Epithelial cell of proximal tubule (primary cell): ENCODE measurements around the gene GPC5. TPM values are rescaled to one million over a fixed set of nuclear protein-coding genes. Genes with fewer than 3 reads are reported as not detected.

Source experiments
- DNase-seq: peaks from one replicate; pipeline ENCODE4 v3.0.0-alpha.2; 2011; ENCODE audit warnings: low read depth
- H3K4me3 ChIP-seq: 2 replicates; pipeline ENCODE4 v1.5.1; 2011; ENCODE audit warnings: low read depth, mild to moderate bottlenecking, low read length
- total RNA-seq: library from RNA; depleted of rRNA; stranded (reverse); fragments of >200 nt; gene quantifications from 2 replicates; pipeline ENCODE4 v1.2.3, GENCODE V29; 2015
- TF ChIP-seq, protein P1 (sequence below): conservative IDR thresholded peaks from 2 replicates; pipeline ENCODE4 v1.5.1; 2012; ENCODE audit warnings: low read depth, mild to moderate bottlenecking, low read length

The GPC5 gene
- total RNA-seq, 1 donor from 2014 or later = not detected

DNA sequence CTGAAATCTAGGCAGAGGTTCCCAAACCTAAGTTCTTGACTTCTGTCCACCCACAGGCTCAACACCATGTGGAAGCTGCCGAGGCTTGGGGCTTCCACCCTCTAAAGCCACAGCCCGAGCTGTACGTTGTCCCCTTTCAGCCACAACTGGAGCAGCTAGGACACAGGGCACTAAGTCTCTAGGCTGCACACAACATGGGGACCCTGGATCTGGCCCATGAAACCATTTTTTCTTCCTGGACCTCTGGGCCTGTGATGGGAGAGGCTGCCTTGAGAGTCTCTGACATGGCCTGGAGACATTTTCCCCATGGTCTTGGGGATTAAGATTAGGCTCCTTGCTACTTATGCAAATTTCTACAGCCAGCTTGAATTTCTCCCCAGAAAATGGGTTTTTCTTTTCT lies 118.4 kb downstream of the GPC5 start:
- no peak for DNase-seq
- TF ChIP-seq, protein P1, sequence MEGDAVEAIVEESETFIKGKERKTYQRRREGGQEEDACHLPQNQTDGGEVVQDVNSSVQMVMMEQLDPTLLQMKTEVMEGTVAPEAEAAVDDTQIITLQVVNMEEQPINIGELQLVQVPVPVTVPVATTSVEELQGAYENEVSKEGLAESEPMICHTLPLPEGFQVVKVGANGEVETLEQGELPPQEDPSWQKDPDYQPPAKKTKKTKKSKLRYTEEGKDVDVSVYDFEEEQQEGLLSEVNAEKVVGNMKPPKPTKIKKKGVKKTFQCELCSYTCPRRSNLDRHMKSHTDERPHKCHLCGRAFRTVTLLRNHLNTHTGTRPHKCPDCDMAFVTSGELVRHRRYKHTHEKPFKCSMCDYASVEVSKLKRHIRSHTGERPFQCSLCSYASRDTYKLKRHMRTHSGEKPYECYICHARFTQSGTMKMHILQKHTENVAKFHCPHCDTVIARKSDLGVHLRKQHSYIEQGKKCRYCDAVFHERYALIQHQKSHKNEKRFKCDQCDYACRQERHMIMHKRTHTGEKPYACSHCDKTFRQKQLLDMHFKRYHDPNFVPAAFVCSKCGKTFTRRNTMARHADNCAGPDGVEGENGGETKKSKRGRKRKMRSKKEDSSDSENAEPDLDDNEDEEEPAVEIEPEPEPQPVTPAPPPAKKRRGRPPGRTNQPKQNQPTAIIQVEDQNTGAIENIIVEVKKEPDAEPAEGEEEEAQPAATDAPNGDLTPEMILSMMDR = no peak
- H3K4me3 ChIP-seq = no peak overlapping the region

DNA sequence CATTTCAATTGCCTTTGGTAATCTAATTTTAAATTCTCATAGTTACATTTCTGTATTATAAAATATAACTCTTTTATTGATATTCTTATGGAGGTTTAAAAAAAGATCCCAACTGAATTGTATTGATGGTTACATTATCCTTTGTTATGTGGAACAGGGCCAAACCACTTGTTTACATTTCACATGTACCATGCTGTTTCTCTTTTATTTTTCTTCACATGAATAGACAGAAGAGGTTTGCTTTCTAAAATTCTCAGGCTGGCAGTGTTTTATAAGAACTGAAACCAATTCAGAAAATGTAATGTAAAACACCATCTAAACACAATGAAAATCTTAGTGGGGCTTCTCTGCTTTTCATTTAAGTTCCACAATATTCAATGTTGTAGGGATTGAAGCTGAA lies 122.5 kb downstream of the GPC5 start:
- H3K4me3 ChIP-seq = no peak overlapping the region
- TF ChIP-seq, protein P1 = no peak
- no peak for DNase-seq

DNA sequence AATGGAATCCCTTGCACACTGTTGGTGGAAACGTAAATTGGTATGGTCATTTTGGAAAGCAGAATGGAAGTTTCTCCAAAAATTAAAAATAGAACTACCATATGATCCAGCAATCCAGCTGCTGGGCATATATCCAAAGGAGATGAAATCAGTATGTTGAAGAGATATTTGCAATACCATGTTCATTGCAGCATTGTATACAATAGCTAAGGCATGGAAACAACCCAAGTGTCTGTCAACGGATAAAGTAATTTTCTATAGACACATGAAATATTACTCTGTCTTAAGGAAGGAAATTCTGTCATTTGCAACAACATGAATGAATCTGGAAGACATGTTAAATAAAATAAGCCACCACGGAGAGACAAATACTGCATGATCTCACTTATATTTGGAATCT lies 124.7 kb downstream of the GPC5 start:
- DNase-seq = no peak
- TF ChIP-seq, protein P1 = no peak
- no peak overlapping the region for H3K4me3 ChIP-seq

DNA sequence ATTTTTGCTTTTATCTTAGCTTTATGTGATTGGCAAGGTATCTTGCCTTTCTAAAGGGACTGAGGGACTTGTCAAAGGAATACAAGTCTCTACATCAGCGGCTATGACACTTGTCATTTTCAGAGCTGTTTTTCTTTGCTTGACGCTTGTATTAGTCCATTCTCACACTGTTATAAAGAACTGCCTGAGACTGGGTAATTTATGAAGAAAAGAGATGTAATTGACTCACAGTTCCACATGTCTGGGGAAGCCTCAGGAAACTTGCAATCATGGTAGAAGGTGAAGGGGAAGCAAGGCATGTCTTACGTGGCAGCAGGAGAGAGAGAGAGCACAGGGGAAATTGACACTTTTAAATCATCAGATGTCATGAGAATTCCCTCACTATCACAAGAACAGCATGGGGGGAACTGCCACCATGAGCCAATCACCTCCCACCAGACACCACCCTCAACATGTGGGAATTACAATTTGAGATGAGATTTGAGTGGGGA lies 128.2 kb downstream of the GPC5 start:
- no peak overlapping the region for H3K4me3 ChIP-seq
- TF ChIP-seq, protein P1 = no peak
- DNase-seq = no peak

DNA sequence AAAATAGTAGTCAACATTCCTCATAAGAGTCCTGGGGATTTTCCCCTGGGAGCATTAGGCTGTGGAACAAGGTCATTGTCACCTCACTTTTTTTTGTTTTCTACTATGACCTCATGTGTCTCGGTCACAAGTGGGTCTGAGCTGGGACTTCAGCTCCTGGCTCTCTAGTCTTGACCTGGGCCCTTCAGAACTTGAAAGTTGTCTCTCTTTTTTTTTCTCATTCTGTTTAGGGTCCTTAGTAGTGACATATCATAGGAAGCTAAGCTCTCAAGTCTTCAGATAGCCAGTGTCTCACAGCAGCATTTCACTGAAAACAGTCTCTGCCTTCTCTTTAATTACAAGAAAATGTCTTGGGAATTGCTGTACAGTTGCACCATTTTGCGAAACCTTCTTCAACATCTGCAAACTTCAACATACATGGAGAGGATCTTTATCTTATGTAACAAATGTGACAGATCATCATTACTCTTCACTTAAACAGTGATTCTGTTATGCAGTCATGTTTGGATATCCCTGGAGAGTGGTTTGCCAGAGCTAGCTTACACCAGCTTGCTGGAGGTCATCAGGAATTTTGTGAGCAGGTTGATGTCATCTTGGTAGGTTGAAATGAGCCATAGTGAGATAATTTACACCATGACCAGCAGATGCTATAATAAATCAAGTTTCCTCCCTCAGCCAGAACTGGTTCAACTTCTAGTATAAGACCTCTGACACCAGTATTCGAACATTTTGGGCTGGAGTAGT lies 131.5 kb downstream of the GPC5 start:
- TF ChIP-seq, protein P1 = no peak
- H3K4me3 ChIP-seq = no peak overlapping the region
- no peak for DNase-seq

DNA sequence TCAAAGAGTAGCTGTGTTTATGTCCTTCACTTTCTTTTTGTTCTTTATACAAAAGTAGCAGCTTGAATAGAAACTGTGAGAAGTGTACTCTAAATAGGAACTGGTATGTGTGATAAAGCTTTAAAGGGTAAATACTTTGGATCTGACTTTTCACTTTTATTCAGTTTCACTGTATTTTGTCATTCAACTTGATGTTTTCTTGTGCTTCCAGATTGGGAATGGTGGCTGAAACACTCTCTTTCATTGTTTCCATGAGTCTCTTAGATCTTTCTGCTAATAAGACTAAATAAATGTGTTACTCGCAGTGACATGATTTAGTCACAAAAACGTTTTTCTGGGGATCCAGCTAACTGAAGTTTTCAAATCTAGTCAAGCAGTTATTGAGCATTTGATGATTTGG lies 133.2 kb downstream of the GPC5 start:
- TF ChIP-seq, protein P1 = no peak
- no peak for DNase-seq
- H3K4me3 ChIP-seq = no peak overlapping the region

DNA sequence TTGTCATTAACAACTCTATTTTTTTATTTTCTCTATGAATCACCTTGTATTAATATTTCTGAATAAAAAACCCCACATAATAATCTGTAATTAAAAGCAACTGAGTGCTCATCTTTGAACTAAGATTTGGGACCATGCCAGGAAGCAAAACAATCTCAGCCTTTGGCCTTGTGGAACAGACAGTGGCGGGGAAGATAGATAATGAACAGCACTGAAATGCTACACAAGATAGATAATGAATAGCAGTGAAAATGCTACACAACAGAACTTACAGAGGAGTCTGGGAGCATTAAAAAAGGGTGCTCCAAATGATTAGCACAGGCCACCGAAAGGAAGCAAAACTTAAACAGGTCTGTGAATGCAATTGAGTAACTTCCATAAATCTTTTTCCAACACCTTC lies 134.9 kb downstream of the GPC5 start:
- TF ChIP-seq, protein P1 = no peak
- H3K4me3 ChIP-seq = no peak overlapping the region
- no peak for DNase-seq
